Endothelial cell of umbilical vein (primary cell): ENCODE data around the gene MARK4. TPM values are rescaled to one million over a fixed set of nuclear protein-coding genes. Genes with fewer than 3 reads are reported as not detected.

Experiments
- BruUV-seq: library from RNA; stranded (reverse); fragments of 400-500 nt; replicated peaks from 2 replicates; lab custom pipeline; 2021; lab: Mats Ljungman, UMichigan
- CTCF ChIA-PET: fragments of 300-600, 350-600 bp; sonication (Branson Sonifier 250); formaldehyde crosslinking; loops from one replicate; lab custom pipeline; 2021; ENCODE audit warnings: antibody characterized with exemption, inconsistent platforms; lab: Charles Lee
- POLR2A ChIA-PET: fragments of 300-600, 350-600 bp; sonication (Branson Sonifier 250); formaldehyde crosslinking; loops from one replicate; lab custom pipeline; 2021; ENCODE audit warnings: antibody characterized with exemption, inconsistent platforms; lab: Charles Lee
- DNase-seq: peaks from one replicate; pipeline ENCODE4 v3.0.0-alpha.2; 2011; ENCODE audit warnings: low read depth, low spot score
- FAIRE-seq: peaks from 2 replicates; lab custom pipeline; 2011; peaks lifted over from hg19 to GRCh38; lab: Jason Lieb, UNC
- H2AFZ ChIP-seq: 2 replicates; pipeline ENCODE4 v1.6.0; 2012; ENCODE audit warnings: low read depth, low read length, control low read depth, inconsistent platforms
- H3K27ac ChIP-seq: 2 replicates; pipeline ENCODE4 v1.5.1; 2011; ENCODE audit warnings: low read depth, mild to moderate bottlenecking, control low read depth, low read length, moderate library complexity; ENCODE audit not compliant: insufficient read depth
- H3K27me3 ChIP-seq, 2 experiments: 2 replicates each; pipeline versions ENCODE4 v1.6.0 to v1.6.1; 2011; ENCODE audit warnings: low read length in 2 of 2, mixed read lengths in 1 of 2; ENCODE audit not compliant: control insufficient read depth in 2 of 2, insufficient read depth in 2 of 2
- H3K36me3 ChIP-seq, 2 experiments: 2 replicates in 1 of 2; 3 replicates in 1 of 2; pipeline ENCODE4 v1.5.1; 2011; ENCODE audit warnings: low read length in 2 of 2, mild to moderate bottlenecking in 1 of 2, moderate library complexity in 1 of 2; ENCODE audit not compliant: control insufficient read depth in 2 of 2, insufficient read depth in 2 of 2; ENCODE audit errors: extremely low read depth in 1 of 2
- H3K4me1 ChIP-seq: 3 replicates; pipeline ENCODE4 v1.5.1; 2011; ENCODE audit warnings: mild to moderate bottlenecking, low read length; ENCODE audit not compliant: control insufficient read depth, insufficient read depth; ENCODE audit errors: extremely low read depth
- H3K4me2 ChIP-seq: 2 replicates; pipeline ENCODE4 v1.6.1; 2011; ENCODE audit warnings: low read length, control low read depth, mixed read lengths; ENCODE audit not compliant: insufficient read depth
- H3K4me3 ChIP-seq, 3 experiments: fragments of 200-600 bp in 1 of 3; sonication (generic), shearing (Covaris generic) in 1 of 3; replicated peaks in 1 of 3; 2 replicates each; pipeline ENCODE4 v1.5.1; 2011 to 2016; ENCODE audit warnings: control low read depth in 3 of 3, low read length in 3 of 3, mild to moderate bottlenecking in 2 of 3, inconsistent platforms in 1 of 3, low read depth in 1 of 3, moderate library complexity in 1 of 3; ENCODE audit not compliant: insufficient read depth in 1 of 3
- H3K79me2 ChIP-seq: 2 replicates; pipeline ENCODE4 v1.6.0; 2012; ENCODE audit warnings: low read length, inconsistent platforms; ENCODE audit not compliant: control insufficient read depth, insufficient read depth
- H3K9ac ChIP-seq: replicated peaks from 2 replicates; pipeline ENCODE3; 2011; ENCODE audit warnings: low read length, control low read depth; ENCODE audit not compliant: insufficient read depth; ENCODE audit errors: extremely low read depth
- H3K9me1 ChIP-seq: replicated peaks from 3 replicates; pipeline ENCODE4 v1.6.0; 2011; ENCODE audit warnings: mild to moderate bottlenecking, low read length; ENCODE audit not compliant: control insufficient read depth, insufficient read depth; ENCODE audit errors: extremely low read depth
- H3K9me3 ChIP-seq: replicated peaks from 2 replicates; pipeline ENCODE4 v1.5.1; 2012; ENCODE audit warnings: low read length, inconsistent platforms; ENCODE audit not compliant: control insufficient read depth, insufficient read depth
- H4K20me1 ChIP-seq: replicated peaks from 2 replicates; pipeline ENCODE3; 2011; ENCODE audit warnings: mild to moderate bottlenecking, low read length; ENCODE audit not compliant: control insufficient read depth, insufficient read depth; ENCODE audit errors: extremely low read depth
- EZH2 ChIP-seq: IDR thresholded peaks from 2 replicates; pipeline ENCODE4 v1.6.1; 2012; ENCODE audit warnings: borderline replicate concordance, low read depth, mild to moderate bottlenecking, moderate library complexity, low read length, inconsistent platforms; ENCODE audit not compliant: severe bottlenecking
- FOS ChIP-seq: IDR thresholded peaks from 2 replicates; pipeline ENCODE4 v1.6.1; 2011; ENCODE audit warnings: mild to moderate bottlenecking, low read length, moderate library complexity, borderline replicate concordance; ENCODE audit not compliant: insufficient read depth
- GATA2 ChIP-seq: IDR thresholded peaks from 2 replicates; pipeline ENCODE4 v1.7.0; 2011; ENCODE audit warnings: low read depth, mild to moderate bottlenecking, moderate library complexity, mixed read lengths, low read length; ENCODE audit not compliant: insufficient read length, insufficient read depth
- JUN ChIP-seq: IDR thresholded peaks from 2 replicates; pipeline ENCODE4 v1.6.1; 2011; ENCODE audit warnings: borderline replicate concordance, low read depth; ENCODE audit not compliant: insufficient read length, insufficient read depth
- MYC ChIP-seq: IDR thresholded peaks from one replicate; pipeline ENCODE4 v1.6.1; 2011; ENCODE audit warnings: mild to moderate bottlenecking, low read depth, low read length
- POLR2A ChIP-seq: IDR thresholded peaks from 2 replicates; pipeline ENCODE4 v1.6.1; 2012; ENCODE audit warnings: low read depth, mild to moderate bottlenecking, control low read depth, low read length
- POLR2AphosphoS5 ChIP-seq: IDR thresholded peaks from 2 replicates; pipeline ENCODE4 v1.6.1; 2012; ENCODE audit warnings: low read depth, mild to moderate bottlenecking, control low read depth, low read length, moderate library complexity; ENCODE audit not compliant: insufficient read depth
- dilution Hi-C: fragments of 300-500 bp; cut with MboI; formaldehyde crosslinking; loops from one replicate; pipeline ENCODE4 v1.15.0; 2019; ENCODE audit warnings: low sequenced_read_pairs; ENCODE audit not compliant: extremely low pct_ligation_motif_present
- intact Hi-C: fragments of 100-400 bp; cut with micrococcal nuclease; formaldehyde crosslinking; loops from one replicate; pipeline ENCODE4 v1.10.0; 2022
- polyA plus RNA-seq, 4 experiments: library from polyadenylated mRNA; depleted of rRNA in 3 of 4; stranded (reverse) in 3 of 4; unstranded in 1 of 4; fragments of >200 nt; gene quantifications; 2 replicates each; pipeline versions ENCODE4 v1.2.1 to v1.2.3, GENCODE V29; 2011 to 2012; ENCODE audit warnings: missing spikeins in 1 of 4
- total RNA-seq: library from RNA; stranded (reverse); gene quantifications from 2 replicates; pipeline ENCODE4 v1.2.3, GENCODE V29; 2021
- TF ChIP-seq, protein P1 (sequence below), 2 donors: IDR thresholded peaks; 1 replicate in 1 of 2; 2 replicates in 1 of 2; pipeline ENCODE4 v1.5.1; 2011; ENCODE audit warnings: low read length in 2 of 2, mild to moderate bottlenecking in 2 of 2, moderate library complexity in 2 of 2, control low read depth in 1 of 2, inconsistent platforms in 1 of 2, low read depth in 1 of 2; ENCODE audit not compliant: insufficient read depth in 1 of 2; ENCODE audit errors: extremely low read depth in 1 of 2
- TF ChIP-seq, protein P2 (sequence below): IDR thresholded peaks from 2 replicates; pipeline ENCODE4 v1.6.1; 2011; ENCODE audit not compliant: insufficient read depth, insufficient read length

Gene MARK4
- total and polyA plus RNA-seq, 2 donors (not counting 3 experiments of a cell fraction or from before 2014, with no cell fraction given), result 13.9 to 51.6 TPM

DNA sequence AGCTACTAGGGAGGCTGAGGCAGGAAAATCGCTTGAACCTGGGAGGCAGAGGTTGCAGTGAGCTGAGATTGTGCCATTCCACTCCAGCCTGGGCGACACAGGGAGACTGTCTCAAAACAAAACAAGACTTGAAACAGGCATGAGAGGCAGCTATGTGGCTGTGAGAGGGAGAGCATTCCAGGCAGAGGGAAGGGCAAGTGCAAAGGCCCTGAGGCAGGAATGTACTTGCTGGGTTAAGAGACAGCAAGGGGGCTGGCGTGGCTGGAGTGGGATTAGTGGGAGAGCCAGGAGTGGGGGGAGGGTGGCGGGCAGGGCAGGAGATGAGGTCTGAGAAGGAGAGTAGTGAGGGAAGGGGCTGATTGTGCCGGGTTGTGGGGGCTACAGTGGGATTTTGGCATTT, 27.2 kb upstream of the MARK4 start:
- H3K27me3 ChIP-seq, result no peaks in the 10 kb centered on the region
- TF ChIP-seq FOS (no peak), GATA2 (no peak), POLR2A (no peak), POLR2AphosphoS5 (no peak), EZH2 (no peak), JUN (no peak), MYC (no peak)
- TF ChIP-seq, protein P1, sequence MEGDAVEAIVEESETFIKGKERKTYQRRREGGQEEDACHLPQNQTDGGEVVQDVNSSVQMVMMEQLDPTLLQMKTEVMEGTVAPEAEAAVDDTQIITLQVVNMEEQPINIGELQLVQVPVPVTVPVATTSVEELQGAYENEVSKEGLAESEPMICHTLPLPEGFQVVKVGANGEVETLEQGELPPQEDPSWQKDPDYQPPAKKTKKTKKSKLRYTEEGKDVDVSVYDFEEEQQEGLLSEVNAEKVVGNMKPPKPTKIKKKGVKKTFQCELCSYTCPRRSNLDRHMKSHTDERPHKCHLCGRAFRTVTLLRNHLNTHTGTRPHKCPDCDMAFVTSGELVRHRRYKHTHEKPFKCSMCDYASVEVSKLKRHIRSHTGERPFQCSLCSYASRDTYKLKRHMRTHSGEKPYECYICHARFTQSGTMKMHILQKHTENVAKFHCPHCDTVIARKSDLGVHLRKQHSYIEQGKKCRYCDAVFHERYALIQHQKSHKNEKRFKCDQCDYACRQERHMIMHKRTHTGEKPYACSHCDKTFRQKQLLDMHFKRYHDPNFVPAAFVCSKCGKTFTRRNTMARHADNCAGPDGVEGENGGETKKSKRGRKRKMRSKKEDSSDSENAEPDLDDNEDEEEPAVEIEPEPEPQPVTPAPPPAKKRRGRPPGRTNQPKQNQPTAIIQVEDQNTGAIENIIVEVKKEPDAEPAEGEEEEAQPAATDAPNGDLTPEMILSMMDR (IDR thresholded peaks at IDR 0.05; ENCODE audit: extremely low read depth in 1 of 2, insufficient read depth in 1 of 2, low read depth in 1 of 2, low read length in 2 of 2), result no peak
- TF ChIP-seq, protein P2, sequence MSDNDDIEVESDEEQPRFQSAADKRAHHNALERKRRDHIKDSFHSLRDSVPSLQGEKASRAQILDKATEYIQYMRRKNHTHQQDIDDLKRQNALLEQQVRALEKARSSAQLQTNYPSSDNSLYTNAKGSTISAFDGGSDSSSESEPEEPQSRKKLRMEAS, result no peak
- H3K9me1 ChIP-seq, result no peaks in the 10 kb centered on the region
- no peak overlapping the region for H2AFZ ChIP-seq
- FAIRE-seq (no peak), DNase-seq (no peak)
- no peak overlapping the region for H3K9ac ChIP-seq
- H3K4me2 ChIP-seq, result no peak overlapping the region
- no peaks in the 10 kb centered on the region for H3K79me2 ChIP-seq
- no peak overlapping the region for H3K4me3 ChIP-seq
- no peaks in the 10 kb centered on the region for H3K4me1 ChIP-seq
- no peaks in the 10 kb centered on the region for H4K20me1 ChIP-seq
- dilution Hi-C loops, result no loop called here
- BruUV-seq, result no TSS peak
- H3K9me3 ChIP-seq, result no peaks in the 10 kb centered on the region
- CTCF ChIA-PET, result interaction anchor here (1.1 to 1.3 kb wide), 2 partner anchors 9 to 24 kb away, joined by 3 read pairs; no protein-coding TSS in a partner anchor
- H3K27ac ChIP-seq, result no peak overlapping the region
- POLR2A ChIA-PET, result no interaction called here
- intact Hi-C loops, result no loop called here
- no peaks in the 10 kb centered on the region for H3K36me3 ChIP-seq
